NCI-H128 (cell line): ENCODE results near the gene DIAPH2.

Experiments used
- DNase-seq: peaks from one replicate; lab custom pipeline; 2025; ENCODE audit not compliant: unreplicated experiment; lab: John Stamatoyannopoulos, UW

DIAPH2 gene

DNA sequence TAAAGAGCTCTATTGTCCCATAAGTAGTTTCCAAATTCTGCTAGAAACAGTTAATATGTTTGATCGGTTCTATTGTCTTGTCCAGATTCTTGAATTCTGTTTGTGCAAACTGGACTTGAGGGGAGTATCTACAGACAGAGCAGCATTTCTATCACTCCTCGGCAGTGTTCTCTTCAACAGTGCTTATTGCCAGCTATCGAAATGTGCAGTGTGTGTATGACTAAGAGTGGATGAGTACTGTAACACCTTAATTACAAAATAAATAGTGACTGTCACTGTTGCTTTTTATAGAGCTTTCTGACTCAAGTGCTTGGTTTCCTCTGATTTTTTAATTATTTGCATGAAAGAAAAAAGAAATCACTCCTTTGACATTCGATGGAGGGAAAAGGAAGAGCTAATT is 473.6 kb downstream of the DIAPH2 start:
- DNase-seq: no peak

GRCh38 chrX:97159916-97160800 is 475.5 kb downstream of the DIAPH2 start:
- DNase-seq: no peak

GRCh38 chrX:97167333-97167732 is 482.7 kb downstream of the DIAPH2 start:
- DNase-seq: no peak

DNA sequence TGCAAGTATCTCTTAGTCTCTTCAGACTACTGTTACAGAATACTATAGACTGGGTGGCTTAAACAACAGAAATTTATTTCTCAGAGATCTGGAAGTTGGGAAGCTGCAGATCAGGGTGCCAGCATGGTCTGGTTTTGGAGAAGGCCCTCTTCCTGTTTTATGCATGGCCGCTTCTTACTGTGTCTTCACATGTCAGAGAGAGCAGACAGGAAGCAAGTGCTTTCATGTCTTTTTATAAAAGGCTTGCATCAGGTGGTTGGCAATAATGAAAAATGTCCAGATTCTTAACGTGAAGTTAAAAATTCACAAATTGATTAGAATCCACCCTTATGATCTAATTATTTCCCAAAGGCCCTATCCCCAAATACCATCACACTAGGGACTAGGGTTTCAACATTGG is 484.0 kb downstream of the DIAPH2 start:
- DNase-seq: no peak

DNA sequence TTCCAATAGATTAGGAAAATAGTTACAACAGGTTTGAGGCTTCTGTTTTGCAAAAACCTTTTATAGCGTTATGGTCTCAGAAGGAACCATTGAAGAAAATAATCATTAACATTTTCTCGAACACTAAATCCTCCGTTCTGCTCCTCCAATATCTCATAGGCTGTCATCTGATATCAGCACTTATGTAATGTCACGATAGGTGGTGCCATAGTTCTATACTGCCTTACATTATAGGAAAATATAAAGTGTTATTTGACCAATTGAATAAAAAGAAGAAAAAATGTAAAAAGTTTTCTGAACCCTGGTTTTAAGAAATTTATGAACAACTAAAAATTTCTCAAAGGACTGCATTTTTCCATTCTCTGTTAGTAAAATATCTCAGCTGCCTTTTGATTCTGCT is 490.5 kb downstream of the DIAPH2 start:
- DNase-seq: no peak

DNA sequence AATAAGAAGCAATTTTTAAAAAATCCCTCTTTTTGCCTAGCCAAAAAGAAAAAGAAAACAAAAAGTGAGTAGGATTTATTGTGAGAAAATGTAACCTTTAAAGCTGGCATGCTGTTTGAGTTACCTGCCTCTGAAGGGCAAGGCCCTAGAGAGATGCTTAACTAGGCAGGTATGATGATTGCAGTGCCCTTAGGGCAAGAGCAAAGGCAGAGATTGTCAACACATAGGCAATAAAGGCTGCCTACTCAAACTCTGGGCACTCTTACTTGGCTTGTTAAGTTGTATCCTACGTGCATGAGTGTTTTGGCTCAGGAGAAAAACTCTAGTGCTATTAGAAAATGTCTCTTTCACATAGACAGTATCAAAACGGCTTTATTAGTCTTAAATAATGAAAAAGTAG is 505.0 kb downstream of the DIAPH2 start:
- no peak for DNase-seq

DNA sequence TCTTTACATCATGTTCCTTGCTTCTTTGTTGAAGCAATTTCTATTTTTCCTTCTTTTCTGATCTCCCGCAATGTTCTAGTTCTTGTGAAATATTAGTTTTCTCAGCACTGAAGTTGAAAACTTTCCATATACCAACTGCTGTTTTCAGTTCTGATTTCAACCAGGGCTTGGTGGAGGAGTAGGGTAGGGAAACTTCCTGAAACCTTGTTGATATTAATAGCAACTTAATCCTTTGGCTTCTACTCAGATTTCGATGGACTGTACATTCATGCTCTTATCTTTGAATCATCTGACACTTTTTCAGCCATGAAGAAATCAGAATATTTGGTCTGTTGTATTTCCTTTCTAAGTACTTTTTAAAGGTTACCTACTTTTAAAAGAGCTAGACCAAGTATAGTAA is 514.9 kb downstream of the DIAPH2 start:
- no peak for DNase-seq

- DNase-seq: no peak
Measured at GRCh38 chrX:97200454-97200853, 515.8 kb downstream of the DIAPH2 start.

- DNase-seq: no peak
Measured at GRCh38 chrX:97210501-97210900, 525.9 kb downstream of the DIAPH2 start.

GRCh38 chrX:97211070-97211469 is 526.4 kb downstream of the DIAPH2 start:
- no peak for DNase-seq

- no peak for DNase-seq
Measured at GRCh38 chrX:97215186-97215585, 530.5 kb downstream of the DIAPH2 start.

GRCh38 chrX:97224148-97224547 is 539.5 kb downstream of the DIAPH2 start:
- DNase-seq: no peak

GRCh38 chrX:97229318-97229717 is 544.7 kb downstream of the DIAPH2 start:
- no peak for DNase-seq

DNA sequence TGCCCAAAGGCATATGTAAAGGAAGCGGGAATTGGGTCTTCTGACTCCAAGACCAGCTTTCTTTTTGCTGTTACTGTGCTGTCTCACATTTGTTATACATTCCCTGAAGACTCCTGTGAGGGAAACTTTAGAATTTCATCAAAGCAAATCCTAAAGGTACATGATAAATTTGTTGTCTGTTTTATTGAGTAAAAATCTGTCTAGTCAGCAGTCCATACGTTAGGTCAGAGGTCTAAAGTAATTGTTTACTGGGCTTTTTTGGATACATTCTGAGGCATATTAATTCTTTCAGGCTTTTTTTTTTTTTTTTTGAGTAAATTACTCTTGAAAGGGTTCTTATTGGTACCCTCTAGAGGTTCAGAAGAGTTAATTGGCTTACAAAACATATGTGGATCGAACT is 546.3 kb downstream of the DIAPH2 start:
- DNase-seq: no peak

DNA sequence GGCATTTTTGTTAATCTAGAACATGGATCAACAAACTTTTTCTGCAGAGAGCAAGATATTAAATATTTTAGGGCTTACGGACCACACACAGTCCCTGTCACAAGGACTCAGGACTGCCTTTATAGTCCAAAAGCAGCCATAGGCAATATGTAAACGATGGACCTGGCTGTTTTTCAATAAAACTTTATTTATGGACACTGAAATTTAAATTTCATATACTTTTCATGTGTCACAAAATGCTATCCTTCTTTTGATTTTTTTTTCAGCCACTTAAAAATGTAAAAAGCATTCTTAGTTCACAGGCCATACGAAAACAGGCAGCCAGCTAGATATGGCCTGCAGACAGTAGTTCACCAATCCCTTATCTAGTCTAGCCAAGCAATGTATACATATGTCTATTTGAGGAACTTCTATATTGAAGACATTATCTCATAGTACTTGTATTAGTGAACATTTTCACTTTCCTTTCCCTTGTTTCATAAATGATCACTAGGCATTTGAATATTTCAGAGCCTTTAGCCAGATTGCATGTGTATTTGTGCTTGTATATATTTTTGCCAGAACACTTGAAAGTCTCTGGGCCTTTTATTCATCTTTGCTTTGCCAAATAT is 549.9 kb downstream of the DIAPH2 start:
- no peak for DNase-seq

DNA sequence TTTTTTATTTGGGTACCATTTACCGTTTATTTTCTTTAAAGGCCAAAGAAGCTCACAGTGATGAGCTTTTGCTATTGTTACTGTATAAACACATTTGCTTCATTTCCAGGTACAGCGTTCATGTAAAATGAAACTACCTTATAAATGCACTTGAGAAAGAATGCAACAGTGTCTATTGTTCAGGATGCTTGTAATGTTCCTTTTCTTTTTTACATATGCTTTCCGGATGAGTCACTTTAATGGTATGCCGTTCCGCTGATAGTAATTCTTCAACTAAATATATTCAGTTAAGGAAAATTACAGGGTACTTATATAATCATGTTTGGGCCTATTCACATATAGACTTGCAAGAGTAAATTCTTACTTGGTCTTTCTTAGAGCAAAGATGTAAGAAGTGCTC is 554.0 kb downstream of the DIAPH2 start:
- no peak for DNase-seq

GRCh38 chrX:97252111-97252510 is 567.5 kb downstream of the DIAPH2 start:
- DNase-seq: no peak

- DNase-seq: no peak
Measured at GRCh38 chrX:97260679-97261078, 576.0 kb downstream of the DIAPH2 start.

- DNase-seq: no peak
Measured at GRCh38 chrX:97266406-97267121, 581.9 kb downstream of the DIAPH2 start.

DNA sequence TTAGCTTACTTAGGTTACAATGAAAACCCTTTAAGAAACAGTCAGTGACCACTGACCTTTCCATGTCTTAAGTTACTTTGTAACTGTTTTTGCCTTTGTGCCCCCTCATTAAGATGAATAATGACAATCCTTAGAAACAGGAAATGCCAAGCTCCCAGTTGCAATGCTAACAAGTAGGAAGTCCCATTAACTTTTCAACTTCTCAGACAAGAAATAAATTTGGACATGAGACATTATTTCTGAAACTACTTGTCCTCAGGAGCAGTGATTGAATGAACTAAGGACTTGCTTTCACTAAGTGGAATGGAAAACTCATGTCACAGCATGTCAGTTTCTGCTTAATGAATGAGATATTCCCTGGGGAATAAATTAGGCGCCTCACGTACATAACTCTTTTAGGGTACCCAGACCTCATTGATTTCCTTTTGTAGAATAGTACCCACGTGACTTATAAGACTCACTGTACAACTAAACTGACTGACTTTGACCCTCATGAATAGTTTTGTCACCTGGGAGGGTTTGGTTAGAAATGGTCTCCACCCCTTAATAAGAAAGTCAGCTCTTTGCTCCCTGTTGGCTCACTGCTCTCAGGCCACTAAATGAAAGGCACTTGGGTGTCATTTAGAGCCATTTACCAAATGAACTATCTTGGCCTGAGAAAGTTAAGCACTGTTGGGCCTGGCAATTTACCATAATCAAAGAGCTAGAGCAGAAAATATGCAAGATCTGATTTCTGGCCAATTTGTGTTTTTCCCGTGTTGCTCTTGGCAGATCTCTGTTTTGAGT is 582.9 kb downstream of the DIAPH2 start:
- DNase-seq: no peak

DNA sequence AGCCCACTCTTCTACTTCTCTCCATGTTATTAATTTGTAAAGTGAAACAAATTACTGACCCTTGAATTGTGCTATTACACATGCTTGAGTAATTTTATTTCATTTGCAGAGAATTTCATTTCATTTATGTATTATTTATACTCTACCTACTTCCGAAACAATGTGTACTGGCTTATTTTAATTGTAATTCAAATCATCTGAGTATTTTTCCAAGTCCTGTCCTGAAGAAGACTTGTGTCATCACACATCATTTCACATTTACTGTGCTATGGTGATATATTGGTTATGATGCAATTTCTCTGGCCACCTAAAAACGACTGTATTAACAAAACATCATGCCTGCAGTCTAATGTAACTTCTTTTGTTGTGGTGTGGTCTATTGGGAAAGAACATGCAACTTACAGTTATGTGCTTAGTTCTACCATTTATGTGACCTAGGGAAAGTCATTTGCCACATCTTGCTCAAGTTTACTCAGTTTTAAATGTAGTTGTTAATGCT is 583.6 kb downstream of the DIAPH2 start:
- DNase-seq: no peak
